ENCODE results near the gene ANO1. TPM values are rescaled to one million over a fixed set of nuclear protein-coding genes. Genes with fewer than 3 reads are reported as not detected.
"Not testable (repeated sequence)": the region's sequence is repeated elsewhere in the genome, so short reads cannot be mapped to it uniquely, and the experiment has no call there.

The ANO1 gene
- total RNA-seq, 4 donors from 2014 or later = 2.3 to 9.2 (median 4.2) TPM

DNA sequence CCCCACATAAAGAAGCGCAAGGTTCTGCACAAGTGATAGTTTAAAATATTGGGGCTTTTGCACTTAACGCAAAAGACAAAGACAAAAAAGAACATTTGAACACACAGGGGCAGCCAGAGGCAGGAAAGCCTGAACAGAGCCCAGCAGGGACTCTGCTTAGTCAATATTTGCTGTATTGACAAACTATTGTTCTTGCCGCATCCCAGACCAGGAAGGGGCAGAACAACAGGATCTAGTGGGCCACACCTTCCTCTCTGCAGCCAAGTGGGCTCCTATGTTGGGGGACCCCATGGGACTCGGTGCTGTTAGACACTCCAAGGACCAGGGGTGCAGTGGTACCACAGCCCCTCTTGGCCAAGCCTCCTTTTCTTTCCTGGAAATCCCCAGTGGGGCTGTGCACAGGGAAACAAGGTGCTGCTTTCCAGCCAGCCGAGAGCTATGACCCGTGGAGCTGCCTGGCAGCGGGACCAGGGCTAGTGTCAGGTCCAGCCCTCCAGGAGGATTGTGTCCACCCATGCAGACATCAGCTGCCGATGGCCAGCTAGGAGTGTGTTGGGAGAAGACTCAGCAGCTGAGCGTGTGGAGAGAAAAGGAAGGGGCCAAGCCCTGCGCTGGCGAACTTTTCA, 43.3 kb upstream of the ANO1 start:
- Histone ChIP-seq H3K27ac (no peak overlapping the region), H3K9me3 (no peaks in the 10 kb centered on the region), H3K27me3 (peaks cover 0 to 3% (median 0%) of the 10 kb centered on the region in 3 donors), H3K4me1 (no peaks in the 10 kb centered on the region), H3K36me3 (no peaks in the 10 kb centered on the region), H3K4me3 (no peak overlapping the region)
- TF ChIP-seq, protein P1, sequence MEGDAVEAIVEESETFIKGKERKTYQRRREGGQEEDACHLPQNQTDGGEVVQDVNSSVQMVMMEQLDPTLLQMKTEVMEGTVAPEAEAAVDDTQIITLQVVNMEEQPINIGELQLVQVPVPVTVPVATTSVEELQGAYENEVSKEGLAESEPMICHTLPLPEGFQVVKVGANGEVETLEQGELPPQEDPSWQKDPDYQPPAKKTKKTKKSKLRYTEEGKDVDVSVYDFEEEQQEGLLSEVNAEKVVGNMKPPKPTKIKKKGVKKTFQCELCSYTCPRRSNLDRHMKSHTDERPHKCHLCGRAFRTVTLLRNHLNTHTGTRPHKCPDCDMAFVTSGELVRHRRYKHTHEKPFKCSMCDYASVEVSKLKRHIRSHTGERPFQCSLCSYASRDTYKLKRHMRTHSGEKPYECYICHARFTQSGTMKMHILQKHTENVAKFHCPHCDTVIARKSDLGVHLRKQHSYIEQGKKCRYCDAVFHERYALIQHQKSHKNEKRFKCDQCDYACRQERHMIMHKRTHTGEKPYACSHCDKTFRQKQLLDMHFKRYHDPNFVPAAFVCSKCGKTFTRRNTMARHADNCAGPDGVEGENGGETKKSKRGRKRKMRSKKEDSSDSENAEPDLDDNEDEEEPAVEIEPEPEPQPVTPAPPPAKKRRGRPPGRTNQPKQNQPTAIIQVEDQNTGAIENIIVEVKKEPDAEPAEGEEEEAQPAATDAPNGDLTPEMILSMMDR (IDR thresholded peaks at IDR 0.05 in 4 of 5, conservative IDR thresholded peaks at IDR 0.05 in 1 of 5) = no peak
- no peak for TF ChIP-seq POLR2A (IDR thresholded peaks at IDR 0.05)
- in situ Hi-C loops (cut with MboI; ENCODE audit: low sequenced_read_pairs in 4 of 4) = no loop called here
- intact Hi-C loops (cut with DNase I; ENCODE audit: low total_unique reads) = no loop called here
- no peak for DNase-seq
- no peak for ATAC-seq

DNA sequence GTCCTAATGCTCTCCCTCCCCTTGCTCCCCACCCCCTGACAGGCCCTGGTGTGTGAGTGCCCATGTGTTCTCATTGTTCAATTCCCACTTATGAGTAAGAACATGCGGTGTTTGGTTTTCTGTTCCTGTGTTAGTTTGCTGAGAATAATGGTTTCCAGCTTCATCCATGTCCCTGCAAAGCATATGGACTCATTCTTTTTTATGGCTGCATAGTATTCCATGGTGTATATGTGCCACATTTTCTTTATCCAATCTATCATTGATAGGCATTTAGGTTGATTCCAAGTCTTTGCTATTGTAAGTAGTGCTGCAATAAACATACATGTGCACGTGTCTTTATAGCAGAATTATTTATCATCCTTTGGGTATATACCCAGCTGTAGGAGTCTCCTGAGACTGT, 42.5 kb upstream of the ANO1 start:
- H3K9me3 ChIP-seq; in situ Hi-C loops (cut with MboI; ENCODE audit: low sequenced_read_pairs in 4 of 4); ATAC-seq; H3K4me3 ChIP-seq; H3K4me1 ChIP-seq; DNase-seq; H3K27ac ChIP-seq; H3K36me3 ChIP-seq; intact Hi-C loops (cut with DNase I; ENCODE audit: low total_unique reads); H3K27me3 ChIP-seq: not testable (repeated sequence)

DNA sequence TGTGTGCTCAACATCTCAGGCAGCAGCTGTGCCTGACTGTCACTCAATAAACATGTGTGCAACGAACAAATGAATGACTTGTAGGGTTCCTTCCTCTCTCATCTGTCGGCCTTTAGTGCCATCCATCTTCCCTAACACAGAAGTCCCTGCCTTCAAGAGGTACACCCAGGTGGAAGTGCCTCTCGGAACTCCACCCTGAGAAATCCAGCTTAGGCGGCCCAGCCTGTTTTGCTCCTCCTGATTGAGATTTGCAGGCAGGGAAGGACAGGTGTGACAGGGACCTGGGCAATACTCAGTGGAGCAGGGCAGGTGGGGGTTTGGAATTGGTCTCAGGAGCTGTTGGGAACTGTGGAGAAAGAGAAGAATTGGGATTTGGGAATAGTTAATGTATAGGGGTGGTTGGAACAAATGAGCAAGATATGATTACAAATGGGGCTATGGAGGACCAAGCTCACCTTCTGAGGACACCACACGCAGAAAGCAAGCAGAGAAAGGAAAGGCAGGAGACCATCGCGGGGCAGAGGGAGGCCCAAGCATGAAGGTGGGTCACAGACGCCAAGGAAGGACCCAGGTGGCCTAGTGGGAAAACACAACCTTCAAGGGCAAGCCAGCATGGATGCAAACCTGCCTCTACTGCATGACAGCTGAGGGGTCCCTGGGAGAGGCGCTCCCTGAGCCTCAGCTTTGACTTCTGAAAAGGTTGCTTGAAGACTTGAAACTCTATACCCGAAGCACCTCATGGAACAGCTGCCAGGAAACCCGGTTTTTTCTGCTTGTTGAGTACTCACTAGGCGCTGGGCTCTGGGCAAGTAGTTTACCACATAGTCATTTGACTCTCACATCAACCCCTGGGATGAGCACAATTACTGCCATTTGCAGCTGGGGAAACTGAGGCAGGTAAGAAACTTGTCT, 40.9 kb upstream of the ANO1 start:
- in situ Hi-C loops (cut with MboI; ENCODE audit: low sequenced_read_pairs in 4 of 4) (no loop called here), intact Hi-C loops (cut with DNase I; ENCODE audit: low total_unique reads) (no loop called here)
- H3K4me1 ChIP-seq = no peaks in the 10 kb centered on the region
- DNase-seq (no peak), ATAC-seq (no peak)
- H3K27ac ChIP-seq = no peak overlapping the region
- no peak overlapping the region for H3K4me3 ChIP-seq
- H3K36me3 ChIP-seq = no peaks in the 10 kb centered on the region
- TF ChIP-seq POLR2A (IDR thresholded peaks at IDR 0.05) = no peak
- TF ChIP-seq, protein P1 (IDR thresholded peaks at IDR 0.05 in 4 of 5, conservative IDR thresholded peaks at IDR 0.05 in 1 of 5) = no peak
- H3K9me3 ChIP-seq = no peaks in the 10 kb centered on the region
- peaks cover 0 to 4% (median 3%) of the 10 kb centered on the region in 3 donors for H3K27me3 ChIP-seq

DNA sequence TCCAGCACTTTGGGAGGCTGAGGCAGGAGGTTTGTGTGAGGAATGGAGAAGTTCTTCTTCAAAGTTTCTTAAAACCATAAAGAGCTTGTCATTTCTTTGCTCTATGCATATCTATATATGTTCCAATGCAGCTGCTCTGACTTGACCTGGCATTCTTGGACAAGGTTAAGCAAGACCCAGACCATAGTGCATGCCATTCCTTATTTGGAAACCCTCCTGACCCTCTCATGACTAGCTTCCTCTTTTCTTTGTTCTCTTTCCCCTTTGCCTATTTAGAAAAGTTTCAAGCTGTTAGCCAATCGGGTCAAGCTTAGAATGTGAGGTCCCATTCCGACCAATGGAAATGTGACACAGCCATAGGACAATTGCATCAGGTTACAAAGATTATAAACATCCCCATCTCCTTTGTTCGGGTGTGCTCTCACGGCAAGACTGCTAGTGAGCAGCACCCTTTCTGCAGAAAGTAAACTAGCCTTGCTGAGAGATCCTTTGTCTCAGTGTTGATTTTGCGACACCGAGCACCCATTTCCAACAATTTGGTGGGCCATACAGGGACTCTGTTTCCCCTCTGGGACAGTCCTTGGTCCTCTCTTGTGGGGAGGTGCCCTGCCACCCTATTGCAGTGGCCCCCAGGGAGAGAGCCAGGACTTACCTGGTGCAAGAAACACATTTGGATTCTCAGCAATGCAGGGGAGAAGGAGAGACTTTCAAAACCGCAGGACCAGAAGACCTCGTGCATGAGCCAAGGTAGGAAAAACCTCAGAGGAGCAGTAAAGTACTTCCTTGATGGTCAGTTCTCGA, 39.9 kb upstream of the ANO1 start:
- Histone ChIP-seq H3K4me1 (no peaks in the 10 kb centered on the region), H3K27ac (no peak overlapping the region), H3K9me3 (peaks cover 0 to 3% (median 0%) of the 10 kb centered on the region in 3 donors), H3K4me3 (no peak overlapping the region), H3K36me3 (no peaks in the 10 kb centered on the region), H3K27me3 (peaks cover 0 to 4% (median 3%) of the 10 kb centered on the region in 3 donors)
- in situ Hi-C loops (cut with MboI; ENCODE audit: low sequenced_read_pairs in 4 of 4) (no loop called here), intact Hi-C loops (cut with DNase I; ENCODE audit: low total_unique reads) (no loop called here)
- TF ChIP-seq, protein P1 (IDR thresholded peaks at IDR 0.05 in 4 of 5, conservative IDR thresholded peaks at IDR 0.05 in 1 of 5) = no peak
- no peak for TF ChIP-seq POLR2A (IDR thresholded peaks at IDR 0.05)
- DNase-seq (no peak), ATAC-seq (no peak)
